Endothelial cell of umbilical vein (primary cell): Measurements from ENCODE around the gene CDK19.

Source experiments
- EZH2 ChIP-seq: IDR thresholded peaks from 2 replicates; pipeline ENCODE4 v1.6.1; 2012; ENCODE audit warnings: borderline replicate concordance, low read depth, mild to moderate bottlenecking, moderate library complexity, low read length, inconsistent platforms; ENCODE audit not compliant: severe bottlenecking
- FOS ChIP-seq: IDR thresholded peaks from 2 replicates; pipeline ENCODE4 v1.6.1; 2011; ENCODE audit warnings: mild to moderate bottlenecking, low read length, moderate library complexity, borderline replicate concordance; ENCODE audit not compliant: insufficient read depth
- JUN ChIP-seq: IDR thresholded peaks from 2 replicates; pipeline ENCODE4 v1.6.1; 2011; ENCODE audit warnings: borderline replicate concordance, low read depth; ENCODE audit not compliant: insufficient read length, insufficient read depth
- MAX ChIP-seq: IDR thresholded peaks from 2 replicates; pipeline ENCODE4 v1.6.1; 2011; ENCODE audit not compliant: insufficient read depth, insufficient read length
- MYC ChIP-seq: IDR thresholded peaks from one replicate; pipeline ENCODE4 v1.6.1; 2011; ENCODE audit warnings: mild to moderate bottlenecking, low read depth, low read length
- POLR2A ChIP-seq: IDR thresholded peaks from 2 replicates; pipeline ENCODE4 v1.6.1; 2012; ENCODE audit warnings: low read depth, mild to moderate bottlenecking, control low read depth, low read length
- POLR2AphosphoS5 ChIP-seq: IDR thresholded peaks from 2 replicates; pipeline ENCODE4 v1.6.1; 2012; ENCODE audit warnings: low read depth, mild to moderate bottlenecking, control low read depth, low read length, moderate library complexity; ENCODE audit not compliant: insufficient read depth
- TF ChIP-seq, protein P1 (sequence below), 2 donors: IDR thresholded peaks; 1 replicate in 1 of 2; 2 replicates in 1 of 2; pipeline ENCODE4 v1.5.1; 2011; ENCODE audit warnings: low read length in 2 of 2, mild to moderate bottlenecking in 2 of 2, moderate library complexity in 2 of 2, control low read depth in 1 of 2, inconsistent platforms in 1 of 2, low read depth in 1 of 2; ENCODE audit not compliant: insufficient read depth in 1 of 2; ENCODE audit errors: extremely low read depth in 1 of 2

GRCh38 chr6:110728501-110728900 is 86.8 kb downstream of the CDK19 start:
- TF ChIP-seq EZH2 = no peak
- TF ChIP-seq, protein P1, sequence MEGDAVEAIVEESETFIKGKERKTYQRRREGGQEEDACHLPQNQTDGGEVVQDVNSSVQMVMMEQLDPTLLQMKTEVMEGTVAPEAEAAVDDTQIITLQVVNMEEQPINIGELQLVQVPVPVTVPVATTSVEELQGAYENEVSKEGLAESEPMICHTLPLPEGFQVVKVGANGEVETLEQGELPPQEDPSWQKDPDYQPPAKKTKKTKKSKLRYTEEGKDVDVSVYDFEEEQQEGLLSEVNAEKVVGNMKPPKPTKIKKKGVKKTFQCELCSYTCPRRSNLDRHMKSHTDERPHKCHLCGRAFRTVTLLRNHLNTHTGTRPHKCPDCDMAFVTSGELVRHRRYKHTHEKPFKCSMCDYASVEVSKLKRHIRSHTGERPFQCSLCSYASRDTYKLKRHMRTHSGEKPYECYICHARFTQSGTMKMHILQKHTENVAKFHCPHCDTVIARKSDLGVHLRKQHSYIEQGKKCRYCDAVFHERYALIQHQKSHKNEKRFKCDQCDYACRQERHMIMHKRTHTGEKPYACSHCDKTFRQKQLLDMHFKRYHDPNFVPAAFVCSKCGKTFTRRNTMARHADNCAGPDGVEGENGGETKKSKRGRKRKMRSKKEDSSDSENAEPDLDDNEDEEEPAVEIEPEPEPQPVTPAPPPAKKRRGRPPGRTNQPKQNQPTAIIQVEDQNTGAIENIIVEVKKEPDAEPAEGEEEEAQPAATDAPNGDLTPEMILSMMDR (IDR thresholded peaks at IDR 0.05; ENCODE audit: extremely low read depth in 1 of 2, insufficient read depth in 1 of 2, low read depth in 1 of 2, low read length in 2 of 2) = no peak
- TF ChIP-seq MYC = no peak
- TF ChIP-seq POLR2A = no peak
- TF ChIP-seq MAX = no peak
- TF ChIP-seq JUN = no peak
- no peak for TF ChIP-seq POLR2AphosphoS5
- no peak for TF ChIP-seq FOS
